ENCODE measurements around the gene TXNRD1.

Gene TXNRD1

GRCh38 chr12:104333692-104334255, 118.2 kb downstream of the TXNRD1 start:
- in situ Hi-C loops (cut with HindIII; ENCODE audit: low pct_ligation_motif_present, low pct_unique_long_range_greater_than_20kb, low sequenced_read_pairs): no loop called here
- no peak for DNase-seq

DNA sequence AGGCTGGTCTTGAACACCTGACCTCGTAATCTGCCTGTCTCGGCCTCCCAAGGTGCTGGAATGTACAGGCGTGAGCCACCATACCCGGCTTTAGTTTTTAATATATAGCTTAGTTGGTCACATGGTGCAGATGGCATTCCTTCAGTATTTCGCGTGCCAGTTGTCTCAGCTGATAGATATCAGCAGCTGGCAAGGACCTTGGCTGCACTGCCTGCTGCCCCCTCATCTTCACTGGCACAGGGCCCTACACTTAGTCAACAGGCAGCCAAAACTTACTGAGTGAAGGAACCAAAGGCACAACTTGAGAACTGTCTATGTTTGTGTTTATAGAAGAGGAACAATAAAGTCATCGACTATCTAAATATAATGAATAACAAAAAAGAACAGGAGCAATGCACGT, 119.0 kb downstream of the TXNRD1 start:
- in situ Hi-C loops (cut with HindIII; ENCODE audit: low pct_ligation_motif_present, low pct_unique_long_range_greater_than_20kb, low sequenced_read_pairs): no loop called here
- DNase-seq: no peak

DNA sequence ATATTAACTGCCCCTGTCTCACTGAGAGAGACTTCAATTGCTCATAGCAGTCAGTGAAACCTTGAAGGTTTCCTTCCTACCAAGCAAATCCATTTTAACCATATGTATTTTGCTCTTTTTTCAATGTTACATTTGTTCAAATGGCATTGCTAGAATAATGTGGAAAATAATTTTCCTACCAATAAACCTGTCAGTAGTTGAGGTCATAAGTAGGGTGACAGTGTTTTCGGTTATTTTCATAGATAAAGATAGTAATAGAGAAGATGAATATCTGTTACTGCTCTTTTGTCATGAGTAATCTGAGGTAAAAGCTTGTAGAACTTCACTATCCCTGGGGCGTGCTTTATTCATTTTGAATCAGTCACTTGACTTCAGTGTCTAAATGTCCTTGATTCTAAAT, 120.5 kb downstream of the TXNRD1 start:
- DNase-seq: no peak
- in situ Hi-C loops (cut with HindIII; ENCODE audit: low pct_ligation_motif_present, low pct_unique_long_range_greater_than_20kb, low sequenced_read_pairs): no loop called here

DNA sequence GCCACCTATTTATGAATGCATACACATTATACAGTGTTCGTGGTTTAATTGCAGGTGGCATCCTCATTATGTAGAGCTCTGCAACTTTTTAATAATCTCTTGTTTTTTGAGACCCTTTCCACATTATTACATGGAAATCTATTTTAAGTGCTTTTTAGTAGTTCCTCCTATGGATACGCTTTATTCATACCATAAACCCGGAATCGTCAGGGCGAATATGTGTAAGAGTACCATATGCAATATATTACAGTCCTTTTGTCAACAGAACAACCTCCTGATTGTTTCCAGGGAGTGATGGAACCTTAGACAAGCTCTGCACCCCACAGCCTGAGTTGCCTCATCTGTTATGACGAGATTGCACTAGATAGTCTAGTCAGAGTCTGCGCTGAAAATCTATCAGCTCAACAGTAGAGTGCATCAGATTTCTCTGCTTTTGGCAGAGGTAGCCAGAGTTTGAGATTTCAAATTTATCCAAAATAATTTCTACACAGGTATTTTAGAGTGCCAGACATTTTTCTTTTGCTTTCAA, 121.5 kb downstream of the TXNRD1 start:
- in situ Hi-C loops (cut with HindIII; ENCODE audit: low pct_ligation_motif_present, low pct_unique_long_range_greater_than_20kb, low sequenced_read_pairs): no loop called here
- DNase-seq: no peak

- in situ Hi-C loops (cut with HindIII; ENCODE audit: low pct_ligation_motif_present, low pct_unique_long_range_greater_than_20kb, low sequenced_read_pairs): no loop called here
- DNase-seq: no peak
Observed at GRCh38 chr12:104339663-104340062, 124.1 kb downstream of the TXNRD1 start.

- in situ Hi-C loops (cut with HindIII; ENCODE audit: low pct_ligation_motif_present, low pct_unique_long_range_greater_than_20kb, low sequenced_read_pairs): no loop called here
- no peak for DNase-seq
Observed at GRCh38 chr12:104340177-104340576, 124.6 kb downstream of the TXNRD1 start.

DNA sequence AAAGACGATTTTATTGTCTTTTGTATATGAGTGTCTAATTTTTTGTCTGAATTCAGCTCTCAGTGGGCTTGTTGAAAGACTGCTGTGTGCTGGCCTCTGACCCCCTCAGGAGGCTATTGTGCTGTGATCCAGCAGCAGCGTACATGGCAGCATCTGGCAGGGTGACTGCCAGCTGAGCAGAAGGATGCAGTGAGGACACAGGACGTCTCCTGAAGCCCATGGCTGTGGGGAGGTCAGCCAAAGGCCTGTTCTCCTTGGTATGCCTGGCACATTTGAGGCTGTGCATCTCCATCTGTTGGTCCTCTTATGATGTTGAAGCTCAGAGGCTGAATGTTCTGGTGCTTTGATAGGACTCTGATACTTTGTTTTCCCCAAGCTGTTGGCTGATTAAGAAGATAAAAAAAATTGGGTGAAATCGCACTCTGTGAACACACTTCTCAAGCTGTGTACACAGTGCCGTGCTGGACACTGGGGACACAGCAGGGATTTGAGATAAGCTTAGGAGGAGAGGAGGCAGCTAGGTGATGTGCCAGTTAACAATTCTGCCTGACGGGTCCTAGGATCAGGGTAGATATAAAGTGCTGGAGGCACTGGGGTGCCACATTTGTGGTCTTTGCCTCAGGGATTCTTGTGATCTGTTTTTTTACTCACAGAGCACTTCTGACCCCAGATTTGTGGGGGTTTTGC, 125.5 kb downstream of the TXNRD1 start:
- no peak for DNase-seq
- in situ Hi-C loops (cut with HindIII; ENCODE audit: low pct_ligation_motif_present, low pct_unique_long_range_greater_than_20kb, low sequenced_read_pairs): no loop called here

GRCh38 chr12:104342147-104342546, 126.6 kb downstream of the TXNRD1 start:
- in situ Hi-C loops (cut with HindIII; ENCODE audit: low pct_ligation_motif_present, low pct_unique_long_range_greater_than_20kb, low sequenced_read_pairs): no loop called here
- no peak for DNase-seq

GRCh38 chr12:104342635-104343249, 127.2 kb downstream of the TXNRD1 start:
- in situ Hi-C loops (cut with HindIII; ENCODE audit: low pct_ligation_motif_present, low pct_unique_long_range_greater_than_20kb, low sequenced_read_pairs): no loop called here
- no peak for DNase-seq

DNA sequence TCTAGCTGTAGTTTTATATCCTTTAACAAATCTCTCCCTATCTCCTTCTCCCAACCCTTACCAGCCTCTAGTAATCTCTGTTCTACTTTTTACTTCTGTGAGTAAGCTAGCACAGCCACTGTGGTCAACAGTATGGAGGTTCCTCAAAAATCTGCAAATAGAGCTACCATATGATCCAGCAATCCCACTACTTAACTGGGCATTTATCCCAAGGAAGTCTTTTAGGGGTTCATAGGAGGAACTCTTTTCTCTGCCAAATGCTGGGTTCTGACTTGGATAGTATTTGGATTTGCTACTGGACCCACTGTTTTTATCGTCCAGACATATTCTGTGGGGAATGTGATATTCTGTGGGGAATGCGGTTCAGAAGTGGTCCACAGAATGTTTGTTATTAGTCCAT, 129.1 kb downstream of the TXNRD1 start:
- in situ Hi-C loops (cut with HindIII; ENCODE audit: low pct_ligation_motif_present, low pct_unique_long_range_greater_than_20kb, low sequenced_read_pairs): loop anchor here (5.0 kb wide), 1 partner anchor 32 kb away; no protein-coding TSS in a partner anchor

GRCh38 chr12:104345234-104346066, 129.9 kb downstream of the TXNRD1 start:
- in situ Hi-C loops (cut with HindIII; ENCODE audit: low pct_ligation_motif_present, low pct_unique_long_range_greater_than_20kb, low sequenced_read_pairs): loop anchor here (5.0 kb wide), 1 partner anchor 33 kb away; no protein-coding TSS in a partner anchor
- DNase-seq: no peak

More for the DNA sequence above, 129.1 kb downstream of the TXNRD1 start:
- no peak for DNase-seq

- DNase-seq: no peak
Observed at GRCh38 chr12:104347374-104348075, 131.9 kb downstream of the TXNRD1 start.

GRCh38 chr12:104348283-104348993, 132.9 kb downstream of the TXNRD1 start:
- in situ Hi-C loops (cut with HindIII; ENCODE audit: low pct_ligation_motif_present, low pct_unique_long_range_greater_than_20kb, low sequenced_read_pairs): loop anchor here (5.0 kb wide), 1 partner anchor 36 kb away; no protein-coding TSS in a partner anchor
- no peak for DNase-seq

More at GRCh38 chr12:104347374-104348075, 131.9 kb downstream of the TXNRD1 start:
- in situ Hi-C loops (cut with HindIII; ENCODE audit: low pct_ligation_motif_present, low pct_unique_long_range_greater_than_20kb, low sequenced_read_pairs): loop anchor here (5.0 kb wide), 1 partner anchor 35 kb away; no protein-coding TSS in a partner anchor

DNA sequence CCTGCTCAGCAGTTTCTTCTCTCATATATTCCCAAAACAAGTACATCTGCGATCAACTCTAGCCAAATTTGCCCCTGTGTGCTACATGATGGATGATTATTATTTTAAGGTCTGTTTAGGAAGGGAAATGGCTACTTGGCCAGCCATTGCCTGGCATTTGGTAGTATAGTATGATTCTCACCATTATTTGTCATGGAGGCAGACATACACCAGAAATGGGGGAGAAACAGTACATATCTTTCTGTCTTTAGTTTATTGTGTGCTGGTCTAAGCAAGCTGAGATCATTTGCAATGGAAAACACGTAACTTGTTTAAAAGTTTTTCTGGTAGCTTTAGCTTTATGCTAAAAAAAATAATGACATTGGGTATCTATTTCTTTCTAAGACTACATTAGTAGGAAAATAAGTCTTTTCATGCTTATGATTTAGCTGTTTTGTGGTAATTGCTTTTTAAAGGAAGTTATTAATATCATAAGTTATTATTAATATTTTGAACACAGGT, 133.5 kb downstream of the TXNRD1 start:
- DNase-seq: no peak
- in situ Hi-C loops (cut with HindIII; ENCODE audit: low pct_ligation_motif_present, low pct_unique_long_range_greater_than_20kb, low sequenced_read_pairs): loop anchor here (5.0 kb wide), 1 partner anchor 37 kb away; no protein-coding TSS in a partner anchor

DNA sequence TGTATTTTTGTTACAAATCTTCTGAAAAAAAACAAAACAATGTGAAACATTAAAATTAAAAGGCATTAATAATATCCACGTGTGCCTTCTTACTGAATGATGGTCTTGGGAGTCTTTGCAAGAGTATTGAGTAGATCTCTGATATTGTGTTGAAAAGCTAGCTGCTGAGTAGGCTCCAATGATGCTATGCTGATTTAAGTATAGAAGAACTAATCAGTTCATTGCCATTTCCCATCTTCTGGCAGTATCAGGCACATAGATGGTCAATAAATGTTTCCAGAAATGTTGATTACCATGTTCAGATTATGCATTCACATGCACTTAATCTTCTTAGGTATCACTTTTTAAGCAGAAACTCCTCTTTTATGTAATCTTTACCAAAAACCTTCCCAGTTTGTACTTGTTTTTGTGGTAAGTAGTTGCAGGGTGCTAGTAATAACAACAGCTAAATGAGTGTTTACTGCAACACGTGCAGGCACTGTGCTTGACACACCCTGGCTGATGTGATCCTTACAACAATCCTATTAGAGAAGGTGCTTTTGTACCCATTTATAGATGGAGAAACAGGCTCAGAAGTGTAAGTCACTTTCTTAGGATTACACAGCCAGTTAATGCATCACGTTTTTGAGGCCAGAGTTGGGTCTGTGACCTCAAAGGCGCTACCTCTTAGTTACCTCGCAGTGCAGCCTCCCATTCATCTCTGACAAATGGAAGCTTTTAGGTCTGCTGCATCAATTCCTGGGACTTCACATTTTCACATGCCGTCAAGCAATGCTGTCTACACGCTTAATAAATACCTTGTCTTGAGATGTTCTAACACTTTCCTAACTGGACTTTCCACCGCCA, 134.9 kb downstream of the TXNRD1 start:
- DNase-seq: no peak
- in situ Hi-C loops (cut with HindIII; ENCODE audit: low pct_ligation_motif_present, low pct_unique_long_range_greater_than_20kb, low sequenced_read_pairs): no loop called here
